GM19239 (cell line): Measurements from ENCODE around the gene RCN2.
A peak's percentile ranks its signal among the peaks of the same experiment; 100 is the strongest.

Experiments used
- DNase-seq: peaks from one replicate; pipeline ENCODE4 v3.0.0; 2011; ENCODE audit warnings: low spot score; ENCODE audit not compliant: insufficient read length
- FAIRE-seq: peaks from 2 replicates; lab custom pipeline; 2011; peaks lifted over from hg19 to GRCh38; lab: Jason Lieb, UNC

The RCN2 gene

GRCh38 chr15:76972389-76973361, 41.1 kb downstream of the RCN2 start:
- FAIRE-seq: no peak
- DNase-seq: no peak

GRCh38 chr15:76973362-76973743, 41.8 kb downstream of the RCN2 start:
- no peak for DNase-seq
- FAIRE-seq: no peak

GRCh38 chr15:76973906-76974305, 42.4 kb downstream of the RCN2 start:
- FAIRE-seq: no peak
- no peak for DNase-seq

GRCh38 chr15:76974456-76975036, 43.0 kb downstream of the RCN2 start:
- DNase-seq (no peak), FAIRE-seq (no peak)

- DNase-seq (no peak), FAIRE-seq (no peak)
Measured at GRCh38 chr15:76976141-76976540, 44.6 kb downstream of the RCN2 start.

- FAIRE-seq (no peak), DNase-seq (no peak)
Measured at GRCh38 chr15:76976572-76977270, 45.2 kb downstream of the RCN2 start.

GRCh38 chr15:76978522-76979330, 47.2 kb downstream of the RCN2 start:
- DNase-seq (no peak), FAIRE-seq (no peak)

- FAIRE-seq (no peak), DNase-seq (no peak)
Measured at GRCh38 chr15:76979331-76979925, 47.9 kb downstream of the RCN2 start.

GRCh38 chr15:76979996-76980520, 48.5 kb downstream of the RCN2 start:
- FAIRE-seq (no peak), DNase-seq (no peak)

GRCh38 chr15:76982356-76982755, 50.8 kb downstream of the RCN2 start:
- FAIRE-seq: no peak
- DNase-seq: no peak

- DNase-seq: no peak
- FAIRE-seq: no peak
Measured at GRCh38 chr15:76982756-76983155, 51.2 kb downstream of the RCN2 start.

- peak; percentile 35 for FAIRE-seq
- no peak for DNase-seq
Measured at GRCh38 chr15:76983590-76984375, 52.2 kb downstream of the RCN2 start.

GRCh38 chr15:76986743-76987142, 55.2 kb downstream of the RCN2 start:
- DNase-seq (no peak), FAIRE-seq (no peak)

GRCh38 chr15:76987276-76987675, 55.7 kb downstream of the RCN2 start:
- DNase-seq (no peak), FAIRE-seq (no peak)

- DNase-seq (peak; percentile 76), FAIRE-seq (peak; percentile 97)
Measured at GRCh38 chr15:76987896-76988860, 56.6 kb downstream of the RCN2 start.

GRCh38 chr15:76988867-76989780, 57.6 kb downstream of the RCN2 start:
- no peak for DNase-seq
- FAIRE-seq: peak; percentile 51

GRCh38 chr15:76991048-76991447, 59.5 kb downstream of the RCN2 start:
- no peak for DNase-seq
- no peak for FAIRE-seq
